ENCODE data around the gene SHBG.

SHBG gene
- long read RNA-seq = 0 reads

DNA sequence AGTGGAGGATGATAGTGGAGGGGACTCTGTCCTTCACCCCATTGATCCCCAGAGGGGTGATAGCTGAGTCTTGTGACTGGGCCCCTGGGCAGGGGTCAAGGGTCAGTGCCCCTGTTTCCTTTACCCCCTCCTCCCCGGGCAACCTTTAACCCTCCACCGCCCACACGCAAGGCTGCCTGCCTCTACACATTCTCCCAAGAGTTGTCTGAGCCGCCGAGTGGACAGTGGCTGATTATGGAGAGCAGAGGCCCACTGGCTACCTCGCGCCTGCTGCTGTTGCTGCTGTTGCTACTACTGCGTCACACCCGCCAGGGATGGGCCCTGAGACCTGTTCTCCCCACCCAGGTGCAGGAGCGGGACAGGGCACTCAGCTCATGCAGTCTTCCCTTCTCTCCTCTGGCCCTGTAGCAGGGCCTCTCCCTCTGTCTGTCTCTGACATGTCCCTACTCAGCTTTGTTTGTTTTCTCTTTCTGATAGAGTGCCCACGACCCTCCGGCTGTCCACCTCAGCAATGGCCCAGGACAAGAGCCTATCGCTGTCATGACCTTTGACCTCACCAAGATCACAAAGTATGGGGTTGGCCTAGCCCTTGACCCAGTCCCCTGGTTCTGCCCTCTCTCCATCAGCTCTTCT is at the start of gene SHBG:
SHBG (plus strand) TSS at position 197 of the 633 bp plus-strand sequence; CDS start at position 235, 38 bp downstream.
- TF ChIP-seq POLR2AphosphoS5 (IDR thresholded peaks at IDR 0.05; ENCODE audit: low read depth) = no peak
- TF ChIP-seq, protein P1, sequence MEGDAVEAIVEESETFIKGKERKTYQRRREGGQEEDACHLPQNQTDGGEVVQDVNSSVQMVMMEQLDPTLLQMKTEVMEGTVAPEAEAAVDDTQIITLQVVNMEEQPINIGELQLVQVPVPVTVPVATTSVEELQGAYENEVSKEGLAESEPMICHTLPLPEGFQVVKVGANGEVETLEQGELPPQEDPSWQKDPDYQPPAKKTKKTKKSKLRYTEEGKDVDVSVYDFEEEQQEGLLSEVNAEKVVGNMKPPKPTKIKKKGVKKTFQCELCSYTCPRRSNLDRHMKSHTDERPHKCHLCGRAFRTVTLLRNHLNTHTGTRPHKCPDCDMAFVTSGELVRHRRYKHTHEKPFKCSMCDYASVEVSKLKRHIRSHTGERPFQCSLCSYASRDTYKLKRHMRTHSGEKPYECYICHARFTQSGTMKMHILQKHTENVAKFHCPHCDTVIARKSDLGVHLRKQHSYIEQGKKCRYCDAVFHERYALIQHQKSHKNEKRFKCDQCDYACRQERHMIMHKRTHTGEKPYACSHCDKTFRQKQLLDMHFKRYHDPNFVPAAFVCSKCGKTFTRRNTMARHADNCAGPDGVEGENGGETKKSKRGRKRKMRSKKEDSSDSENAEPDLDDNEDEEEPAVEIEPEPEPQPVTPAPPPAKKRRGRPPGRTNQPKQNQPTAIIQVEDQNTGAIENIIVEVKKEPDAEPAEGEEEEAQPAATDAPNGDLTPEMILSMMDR (IDR thresholded peaks at IDR 0.05; ENCODE audit: insufficient read depth, low read length) = no peak
- TF ChIP-seq, protein P2, sequence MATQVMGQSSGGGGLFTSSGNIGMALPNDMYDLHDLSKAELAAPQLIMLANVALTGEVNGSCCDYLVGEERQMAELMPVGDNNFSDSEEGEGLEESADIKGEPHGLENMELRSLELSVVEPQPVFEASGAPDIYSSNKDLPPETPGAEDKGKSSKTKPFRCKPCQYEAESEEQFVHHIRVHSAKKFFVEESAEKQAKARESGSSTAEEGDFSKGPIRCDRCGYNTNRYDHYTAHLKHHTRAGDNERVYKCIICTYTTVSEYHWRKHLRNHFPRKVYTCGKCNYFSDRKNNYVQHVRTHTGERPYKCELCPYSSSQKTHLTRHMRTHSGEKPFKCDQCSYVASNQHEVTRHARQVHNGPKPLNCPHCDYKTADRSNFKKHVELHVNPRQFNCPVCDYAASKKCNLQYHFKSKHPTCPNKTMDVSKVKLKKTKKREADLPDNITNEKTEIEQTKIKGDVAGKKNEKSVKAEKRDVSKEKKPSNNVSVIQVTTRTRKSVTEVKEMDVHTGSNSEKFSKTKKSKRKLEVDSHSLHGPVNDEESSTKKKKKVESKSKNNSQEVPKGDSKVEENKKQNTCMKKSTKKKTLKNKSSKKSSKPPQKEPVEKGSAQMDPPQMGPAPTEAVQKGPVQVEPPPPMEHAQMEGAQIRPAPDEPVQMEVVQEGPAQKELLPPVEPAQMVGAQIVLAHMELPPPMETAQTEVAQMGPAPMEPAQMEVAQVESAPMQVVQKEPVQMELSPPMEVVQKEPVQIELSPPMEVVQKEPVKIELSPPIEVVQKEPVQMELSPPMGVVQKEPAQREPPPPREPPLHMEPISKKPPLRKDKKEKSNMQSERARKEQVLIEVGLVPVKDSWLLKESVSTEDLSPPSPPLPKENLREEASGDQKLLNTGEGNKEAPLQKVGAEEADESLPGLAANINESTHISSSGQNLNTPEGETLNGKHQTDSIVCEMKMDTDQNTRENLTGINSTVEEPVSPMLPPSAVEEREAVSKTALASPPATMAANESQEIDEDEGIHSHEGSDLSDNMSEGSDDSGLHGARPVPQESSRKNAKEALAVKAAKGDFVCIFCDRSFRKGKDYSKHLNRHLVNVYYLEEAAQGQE (IDR thresholded peaks at IDR 0.05; ENCODE audit: insufficient replicate concordance, low read depth) = no peak
- no peak for DNase-seq (ENCODE audit: low read depth in 1 of 2, low spot score in 1 of 2)
- no peak within 1 kb of the TSS for H3K27ac ChIP-seq (replicated peaks)
- H3K27me3 ChIP-seq (ENCODE audit: insufficient read depth, poor library complexity, severe bottlenecking) = no peaks in the 10 kb centered on the region
- H3K4me3 ChIP-seq (replicated peaks; ENCODE audit: insufficient read depth, low read length) = no peak within 1 kb of the TSS

GRCh38 chr17:7580604-7581575 is 49.0 kb upstream of the SHBG start:
- Histone ChIP-seq H3K27ac (replicated peaks) (peak overlapping the region; percentile 72), H3K27me3 (ENCODE audit: insufficient read depth, poor library complexity, severe bottlenecking) (no peaks in the 10 kb centered on the region), H3K4me3 (replicated peaks; ENCODE audit: insufficient read depth, low read length) (peak overlapping the region; percentile 49)
- peak in 1 of 2 experiments; percentile 28 for DNase-seq (ENCODE audit: low read depth in 1 of 2, low spot score in 1 of 2)
- TF ChIP-seq, protein P1 (IDR thresholded peaks at IDR 0.05; ENCODE audit: insufficient read depth, low read length) = no peak
- TF ChIP-seq GABPA (IDR thresholded peaks at IDR 0.05; ENCODE audit: low read depth) = no peak
- TF ChIP-seq, protein P2 (IDR thresholded peaks at IDR 0.05; ENCODE audit: insufficient replicate concordance, low read depth) = no peak
- no peak for TF ChIP-seq POLR2AphosphoS5 (IDR thresholded peaks at IDR 0.05; ENCODE audit: low read depth)
- no peak for TF ChIP-seq SPI1 (IDR thresholded peaks at IDR 0.05; ENCODE audit: borderline replicate concordance, low read depth)

- TF ChIP-seq, protein P1 (IDR thresholded peaks at IDR 0.05; ENCODE audit: insufficient read depth, low read length) = no peak
- no peak for TF ChIP-seq POLR2AphosphoS5 (IDR thresholded peaks at IDR 0.05; ENCODE audit: low read depth)
- TF ChIP-seq SPI1 (IDR thresholded peaks at IDR 0.05; ENCODE audit: borderline replicate concordance, low read depth) = no peak
- TF ChIP-seq, protein P2 (IDR thresholded peaks at IDR 0.05; ENCODE audit: insufficient replicate concordance, low read depth) = no peak
- TF ChIP-seq GABPA (IDR thresholded peaks at IDR 0.05; ENCODE audit: low read depth) = no peak
- peak overlapping the region; percentile 98 for H3K27ac ChIP-seq (replicated peaks)
- H3K27me3 ChIP-seq (ENCODE audit: insufficient read depth, poor library complexity, severe bottlenecking) = no peaks in the 10 kb centered on the region
- no peak overlapping the region; the same call in 1 of the 2 replicates for H3K4me3 ChIP-seq (replicated peaks; ENCODE audit: insufficient read depth, low read length)
- DNase-seq (ENCODE audit: low read depth in 1 of 2, low spot score in 1 of 2) = no peak
Observed at GRCh38 chr17:7582396-7583252, 47.3 kb upstream of the SHBG start.
